Germinal center (tissue), 1 donor: ENCODE data around the gene RCOR1.
"Not testable (repeated sequence)": the region's sequence is repeated elsewhere in the genome, so short reads cannot be mapped to it uniquely, and the experiment has no call there.

Experiments used
- DNase-seq: peaks from one replicate; pipeline ENCODE4 v3.0.0; 2012; ENCODE audit warnings: mixed read lengths, low spot score

RCOR1 gene

DNA sequence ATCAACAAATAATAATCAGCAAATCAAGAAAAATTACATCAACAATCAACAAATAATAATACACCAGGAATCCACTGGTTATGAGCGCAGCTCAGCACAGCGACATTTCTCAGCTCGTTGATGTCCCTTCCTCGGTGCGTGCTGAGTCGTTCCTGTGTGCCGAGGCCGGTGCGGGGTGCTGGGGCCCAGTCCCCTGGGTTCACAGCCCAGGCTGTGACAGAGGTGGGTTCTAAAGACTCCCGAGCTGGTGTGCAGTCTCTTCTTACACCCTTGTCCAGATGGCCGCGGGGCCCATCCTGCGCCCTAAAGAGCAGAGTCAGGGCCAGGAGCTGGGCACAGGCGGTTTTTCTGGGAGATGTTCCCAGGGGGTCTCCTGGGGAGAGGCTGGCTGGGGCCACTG, 157.9 kb downstream of the RCOR1 start:
- DNase-seq: no peak

DNA sequence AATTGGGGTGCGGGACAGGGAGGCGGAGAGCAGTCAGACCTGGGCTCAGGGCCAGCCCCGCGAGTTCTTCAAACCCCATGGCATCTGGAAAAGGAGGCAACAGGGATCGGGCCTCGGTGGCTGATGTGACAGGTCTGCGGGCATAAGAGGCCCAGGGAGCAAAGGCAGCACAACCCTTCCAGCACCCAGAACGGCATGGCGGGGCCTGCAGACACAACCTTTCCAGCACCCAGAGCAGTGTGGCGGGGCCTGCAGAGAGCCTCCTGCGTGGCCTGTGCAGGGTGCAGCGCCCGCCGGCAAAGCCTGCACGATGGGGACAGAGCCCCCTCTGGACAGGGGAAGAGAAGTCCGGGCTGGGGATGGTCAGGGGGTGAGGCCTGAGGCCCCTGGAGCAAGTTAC, 158.6 kb downstream of the RCOR1 start:
- no peak for DNase-seq

DNA sequence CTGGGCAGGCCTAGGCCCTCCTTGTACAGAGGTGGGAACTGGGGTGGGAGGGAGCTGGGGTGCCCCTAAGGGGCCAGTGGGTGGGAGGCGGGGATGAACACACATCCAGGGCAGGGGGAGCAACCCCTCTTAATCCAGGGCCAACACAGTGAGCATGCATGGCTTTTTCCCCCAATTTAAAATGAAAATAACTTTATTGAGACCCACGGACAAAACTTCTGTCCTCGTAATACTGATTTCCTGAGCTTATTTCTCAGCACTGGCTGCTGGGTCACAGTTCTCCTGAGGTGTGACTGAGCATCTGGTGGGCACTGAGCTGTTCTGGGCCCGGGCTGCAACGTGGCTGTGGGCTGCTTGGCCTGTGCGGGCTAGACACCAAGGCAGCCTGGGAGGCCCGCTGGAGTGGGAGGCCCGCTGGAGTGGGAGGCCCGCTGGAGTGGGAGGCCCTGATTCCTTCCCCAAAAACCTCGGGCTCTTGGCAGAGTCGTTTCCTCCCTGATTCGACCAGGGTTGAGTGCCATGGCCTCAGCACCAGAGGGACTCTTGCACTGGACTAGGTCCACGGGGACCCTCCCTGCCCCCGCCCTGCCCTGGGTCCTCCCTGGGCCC, 159.9 kb downstream of the RCOR1 start:
- DNase-seq: no peak

DNA sequence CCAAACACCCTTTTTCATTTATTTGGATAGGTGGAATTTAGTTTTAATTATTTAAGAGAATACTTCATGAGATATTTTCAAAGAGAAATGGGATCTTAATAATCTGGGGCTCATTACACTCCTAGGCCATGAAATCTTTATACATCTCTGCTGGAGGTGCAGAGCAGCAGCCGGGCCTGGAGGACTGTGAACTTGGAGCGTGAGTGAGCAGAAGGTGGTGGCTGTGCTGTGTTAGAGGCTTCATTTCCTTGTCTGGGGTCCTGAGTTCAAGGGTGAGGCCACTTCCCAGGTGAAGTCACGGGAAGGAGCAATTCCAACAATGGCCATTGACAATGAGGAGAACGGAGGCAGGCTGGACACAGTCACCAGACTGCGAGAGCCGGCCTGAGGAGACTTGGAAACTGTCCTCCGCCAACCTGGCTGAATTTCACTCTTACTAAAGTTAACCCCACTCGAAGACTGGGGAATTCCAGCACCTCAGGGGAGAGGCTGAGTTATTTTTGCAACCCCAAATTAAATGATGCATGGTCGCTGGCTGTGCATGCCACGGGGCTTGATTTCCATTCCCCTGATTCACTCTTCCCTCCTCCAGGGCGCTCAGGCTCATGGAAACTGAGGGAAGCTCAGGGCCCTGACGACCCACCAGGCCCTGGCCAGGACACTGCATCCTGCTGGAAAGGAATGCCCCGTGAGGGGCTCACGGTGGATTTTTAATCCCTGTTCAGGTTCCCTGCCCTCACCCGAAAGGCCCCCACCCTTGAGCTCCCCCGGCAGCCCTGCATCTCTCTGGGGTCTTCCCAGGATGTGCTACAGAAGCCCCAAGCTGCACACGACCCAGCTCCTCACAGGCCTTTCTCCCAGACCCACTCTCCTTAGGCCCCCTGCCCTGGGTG, 162.2 kb downstream of the RCOR1 start:
- no peak for DNase-seq

DNA sequence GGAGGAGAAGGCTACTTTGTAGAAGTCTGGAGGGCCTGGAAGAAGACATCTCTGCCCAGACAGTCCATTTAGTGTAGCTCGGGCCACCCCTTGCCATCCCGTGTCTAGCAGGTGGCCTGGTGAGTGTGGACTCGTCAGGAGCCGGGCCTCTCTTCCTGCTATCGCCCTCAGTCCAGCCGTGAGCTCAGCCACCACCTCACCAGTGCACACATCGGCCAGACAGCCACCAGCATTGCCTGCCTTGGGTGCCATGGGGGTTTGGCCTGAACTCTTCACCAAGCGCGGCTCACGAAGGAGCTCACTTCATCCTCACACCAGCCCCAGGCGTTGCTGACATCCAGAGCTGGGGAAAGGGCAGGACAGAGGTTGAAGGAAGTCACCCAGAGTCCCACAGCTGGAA, 165.2 kb downstream of the RCOR1 start:
- no peak for DNase-seq

DNA sequence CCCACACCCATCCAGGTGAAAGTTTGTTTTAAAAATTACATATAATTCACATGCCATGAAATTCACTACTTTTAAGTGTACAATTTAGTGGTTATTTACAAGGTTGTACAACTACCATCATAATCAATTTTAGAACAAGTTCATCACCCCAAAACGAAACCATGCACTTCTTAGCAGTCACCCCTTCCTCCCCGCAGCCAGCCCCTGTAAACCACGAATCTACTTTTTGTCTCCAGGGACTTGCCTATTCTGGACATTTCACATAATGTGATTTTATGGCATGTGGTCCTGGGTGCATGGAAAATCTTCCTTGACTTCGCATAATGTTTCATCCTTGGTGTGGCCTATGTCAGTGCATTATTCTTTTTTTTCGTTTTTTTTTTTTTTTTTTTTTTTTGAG, 165.6 kb downstream of the RCOR1 start:
- DNase-seq: no peak

DNA sequence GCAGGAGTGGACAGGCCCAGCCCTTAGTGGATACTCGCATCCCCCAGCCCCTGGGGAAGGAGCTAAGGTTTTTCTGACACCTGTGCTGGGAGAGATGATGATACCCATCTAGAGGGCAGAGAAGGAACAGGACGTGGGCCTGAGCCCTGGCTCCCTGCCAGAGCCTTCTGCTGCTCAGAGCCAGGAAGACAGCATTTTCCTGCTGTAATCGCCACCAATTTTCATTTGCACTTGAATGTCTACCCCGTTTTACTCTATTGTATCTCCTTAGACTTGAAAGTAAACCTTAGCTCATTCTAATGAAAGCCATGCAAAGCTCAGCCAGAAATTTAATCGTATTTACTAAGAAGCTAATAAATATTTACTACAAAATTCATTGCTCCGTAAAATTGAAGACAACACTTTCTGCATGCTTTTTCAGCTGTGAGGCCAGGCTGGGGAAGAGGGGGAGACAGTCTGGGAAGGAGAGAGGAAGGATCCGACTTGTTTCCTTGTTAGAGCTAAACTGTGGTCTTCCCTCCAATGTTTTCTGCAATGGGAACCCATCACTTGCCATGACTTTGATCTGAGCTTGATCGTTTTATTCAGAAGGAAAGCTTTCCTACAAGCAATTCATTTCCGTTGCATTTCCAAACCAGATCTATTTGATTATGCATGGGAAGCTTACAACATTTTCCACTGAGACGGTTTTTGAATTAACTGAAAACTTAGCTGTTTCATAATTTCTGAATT, 167.2 kb downstream of the RCOR1 start:
- no peak for DNase-seq

DNA sequence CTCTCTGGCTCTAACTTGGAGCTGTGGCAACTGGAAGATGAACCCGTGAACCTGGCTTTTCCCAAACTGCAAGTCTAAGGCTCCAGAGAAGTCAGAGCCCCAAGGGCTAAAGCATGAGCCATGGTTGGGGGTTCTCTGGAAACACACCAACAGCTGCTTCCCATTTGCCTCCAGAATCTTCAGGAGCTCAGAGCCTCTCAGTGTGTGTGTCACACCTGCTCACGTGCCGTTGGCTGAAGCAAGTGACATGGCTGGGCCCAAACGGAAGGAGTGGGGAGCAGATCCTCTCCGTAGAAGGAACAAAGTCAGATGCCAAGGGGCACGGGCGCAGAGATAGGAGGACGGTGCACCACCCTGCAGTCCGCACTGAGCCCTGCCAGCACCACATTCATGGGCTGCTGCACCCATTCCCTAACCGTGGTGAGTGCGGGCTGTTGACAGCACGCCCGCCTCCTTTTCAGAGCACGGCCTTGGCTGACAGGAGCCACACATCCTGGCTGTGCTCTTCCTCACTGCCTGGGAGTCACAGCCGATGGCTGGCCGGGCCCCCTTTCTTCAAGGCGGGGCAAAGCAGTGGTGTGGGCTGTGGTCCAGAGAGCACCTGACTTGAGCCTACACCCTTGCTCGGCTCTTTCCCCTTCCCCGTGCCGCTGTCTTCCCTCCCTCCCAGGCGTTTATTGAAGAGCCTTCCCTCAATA, 168.2 kb downstream of the RCOR1 start:
- no peak for DNase-seq

DNA sequence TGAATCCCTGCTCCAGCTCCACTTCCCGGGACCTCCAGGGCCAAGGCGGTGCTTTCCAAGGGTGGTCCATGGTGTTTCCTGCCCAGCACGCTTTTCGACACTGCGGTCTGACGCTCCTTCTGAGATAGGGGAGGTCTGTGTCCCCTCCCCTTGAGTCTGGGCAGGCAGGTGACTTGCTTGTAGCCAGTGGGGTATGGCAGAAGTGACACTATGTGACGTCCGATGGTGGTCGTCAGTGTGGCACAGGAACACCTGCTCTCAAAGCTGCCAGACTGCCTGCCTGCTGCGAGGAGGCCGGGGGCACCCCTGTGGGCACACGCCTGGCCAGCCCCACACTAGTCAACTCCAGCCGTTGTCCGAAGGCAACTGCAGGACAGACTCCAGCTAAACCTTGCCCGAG, 168.8 kb downstream of the RCOR1 start:
- no peak for DNase-seq

DNA sequence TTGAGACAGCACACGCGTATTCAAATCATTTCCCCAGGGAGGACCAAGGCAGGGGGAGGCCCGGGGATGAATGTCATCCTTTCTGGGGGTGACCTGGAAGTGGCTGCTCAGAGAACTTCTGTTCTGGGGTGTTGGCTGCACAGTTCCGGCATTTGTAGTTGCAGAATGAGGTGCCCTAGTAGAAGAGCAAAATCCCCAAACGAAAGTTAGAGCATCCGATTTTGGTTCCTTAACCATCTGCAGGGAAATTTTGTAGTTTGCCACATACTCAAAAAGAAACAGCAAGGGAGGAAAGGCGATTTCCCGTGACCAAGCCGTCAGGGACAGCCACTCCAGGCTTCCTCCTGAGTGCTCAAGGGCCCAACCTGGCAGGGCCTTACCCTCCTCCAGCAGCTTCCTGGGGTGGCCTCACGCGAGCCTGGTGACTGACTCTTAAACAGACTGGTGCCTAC, 171.8 kb downstream of the RCOR1 start:
- no peak for DNase-seq

DNA sequence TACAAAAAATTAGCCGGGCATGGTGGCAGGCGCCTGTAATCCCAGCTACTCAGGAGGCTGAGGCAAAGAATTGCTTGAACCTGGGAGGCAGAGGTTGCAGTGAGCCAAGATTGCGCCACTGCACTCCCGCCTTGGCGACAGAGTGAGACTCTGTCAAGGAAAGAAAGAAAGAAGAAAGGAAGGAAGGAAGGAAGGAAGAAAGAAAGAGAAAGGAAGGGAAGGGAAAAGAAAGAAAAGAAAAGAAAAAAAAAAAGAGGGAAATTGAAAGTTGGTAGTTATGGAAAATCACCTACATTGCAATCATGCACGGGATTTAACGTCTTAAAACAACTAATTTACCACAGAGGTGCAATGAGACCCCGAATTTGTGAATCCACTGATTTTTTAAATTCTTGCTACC, 173.3 kb downstream of the RCOR1 start:
- DNase-seq: not testable (repeated sequence)

DNA sequence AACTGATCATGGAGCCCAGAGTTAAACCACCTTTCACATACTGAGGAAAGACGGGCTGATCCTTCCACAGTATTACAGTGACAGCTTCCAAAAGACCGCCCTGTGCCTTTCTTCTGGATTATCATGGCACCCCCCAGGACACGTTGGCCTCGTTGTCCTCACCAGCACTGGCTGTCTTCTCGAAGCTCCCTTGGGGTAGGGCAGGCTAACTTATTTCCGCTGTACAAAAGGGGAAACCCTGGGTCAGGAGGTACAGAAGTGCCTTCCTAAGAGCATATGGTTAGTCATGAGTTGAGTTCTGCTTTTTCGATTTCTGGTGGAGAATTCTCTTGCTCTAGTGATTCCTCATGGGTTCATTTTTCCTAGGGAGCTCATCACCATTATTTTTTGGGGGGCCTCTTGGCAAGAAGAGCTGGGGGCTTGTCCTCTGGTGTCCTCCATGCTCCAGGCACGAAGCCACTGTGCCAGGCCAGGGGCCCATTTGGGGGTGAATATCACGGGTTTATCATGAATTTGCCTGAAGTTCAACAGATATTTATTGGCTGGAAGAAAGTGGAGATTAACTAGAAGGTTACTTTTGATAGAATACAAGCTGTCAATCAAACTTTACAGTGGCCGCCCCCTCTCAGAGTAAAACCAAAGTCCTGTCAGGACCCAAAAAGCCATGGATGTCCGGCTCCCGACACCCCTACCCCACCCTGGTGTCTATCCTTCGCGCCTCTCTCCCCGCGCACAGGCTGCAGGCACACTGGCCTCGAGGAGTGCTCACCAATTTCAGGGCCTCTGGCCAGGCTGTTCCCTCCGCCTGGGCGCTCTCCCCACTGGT, 176.0 kb downstream of the RCOR1 start:
- peak; percentile 81 for DNase-seq

DNA sequence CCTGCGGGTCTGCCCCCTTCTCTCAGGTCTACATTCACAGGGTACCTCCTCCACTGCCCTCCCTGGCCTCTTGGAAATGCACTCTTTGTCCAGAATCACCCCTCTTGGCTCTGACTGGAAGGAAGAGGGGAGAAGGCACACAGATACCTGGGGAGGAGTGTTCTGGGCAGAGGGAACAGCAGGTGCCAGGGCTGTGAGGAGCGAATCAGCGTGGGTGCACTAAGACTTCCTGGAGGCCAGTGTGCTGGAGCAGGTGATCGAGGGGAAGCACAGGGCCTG, 176.5 kb downstream of the RCOR1 start:
- no peak for DNase-seq

DNA sequence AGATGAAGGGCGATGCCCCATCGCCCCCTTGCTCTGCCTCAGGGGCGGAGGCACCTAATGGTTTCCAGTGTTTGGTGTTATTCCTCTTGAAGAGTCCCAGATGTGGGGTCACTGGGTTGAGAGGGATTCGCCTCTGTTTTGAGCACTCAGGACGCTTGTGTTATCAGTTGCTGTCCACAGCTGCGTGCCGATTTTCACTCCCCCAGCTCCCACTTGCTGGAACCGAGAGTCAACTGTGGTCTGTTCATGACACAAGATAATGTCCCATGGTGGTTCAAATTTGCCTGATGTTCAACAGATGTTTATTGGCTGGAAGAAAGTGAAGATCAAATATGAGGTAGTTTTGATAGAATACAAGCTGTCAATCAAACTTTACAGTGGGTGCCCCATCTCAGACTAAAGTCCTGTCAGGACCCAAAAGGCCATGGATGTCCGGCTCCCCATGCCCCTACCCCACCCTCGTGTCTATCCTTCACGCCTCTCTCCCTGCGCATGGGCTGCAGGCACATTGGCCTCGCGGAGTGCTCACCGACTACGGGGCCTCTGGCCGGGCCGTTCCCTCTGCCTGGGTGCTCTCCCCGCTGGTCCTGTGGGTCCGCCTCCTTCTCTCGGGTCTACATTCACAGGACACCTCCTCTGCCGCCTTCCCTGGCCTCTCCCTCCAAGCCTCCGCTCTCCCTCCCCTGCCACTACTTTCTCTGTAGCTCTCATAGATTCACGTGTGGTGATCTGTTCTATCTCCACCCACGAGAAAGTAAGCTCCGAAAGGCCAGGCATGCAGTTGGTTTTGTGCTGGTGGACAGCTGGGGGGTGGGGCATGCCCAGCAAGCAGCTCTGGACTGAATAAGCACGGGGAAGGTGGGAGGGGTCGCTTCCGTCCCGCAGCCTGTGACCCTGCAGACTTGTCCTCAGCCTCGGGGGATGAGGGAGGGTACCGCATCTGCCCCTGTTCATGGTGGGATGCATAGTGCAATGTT, 178.0 kb downstream of the RCOR1 start:
- DNase-seq: no peak

DNA sequence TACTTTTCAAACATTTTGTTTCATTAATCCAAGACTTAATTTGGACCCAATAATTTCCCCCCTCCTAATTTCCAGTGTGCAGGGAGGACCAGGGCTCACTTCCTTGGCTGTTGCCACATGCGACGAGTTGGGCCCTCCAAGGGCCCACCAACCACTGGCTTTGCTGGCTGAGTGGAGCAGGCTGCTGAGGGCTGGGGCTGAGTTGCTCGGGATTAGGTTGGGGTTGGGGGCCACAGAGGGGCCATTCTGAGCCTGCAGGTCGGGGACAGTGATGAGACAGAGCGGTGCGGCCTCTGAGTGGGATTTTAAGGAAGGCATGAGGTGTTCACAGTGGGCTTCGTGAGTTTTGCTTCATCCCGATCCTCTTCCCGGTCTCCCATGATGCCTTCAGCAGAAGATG, 178.7 kb downstream of the RCOR1 start:
- DNase-seq: no peak

DNA sequence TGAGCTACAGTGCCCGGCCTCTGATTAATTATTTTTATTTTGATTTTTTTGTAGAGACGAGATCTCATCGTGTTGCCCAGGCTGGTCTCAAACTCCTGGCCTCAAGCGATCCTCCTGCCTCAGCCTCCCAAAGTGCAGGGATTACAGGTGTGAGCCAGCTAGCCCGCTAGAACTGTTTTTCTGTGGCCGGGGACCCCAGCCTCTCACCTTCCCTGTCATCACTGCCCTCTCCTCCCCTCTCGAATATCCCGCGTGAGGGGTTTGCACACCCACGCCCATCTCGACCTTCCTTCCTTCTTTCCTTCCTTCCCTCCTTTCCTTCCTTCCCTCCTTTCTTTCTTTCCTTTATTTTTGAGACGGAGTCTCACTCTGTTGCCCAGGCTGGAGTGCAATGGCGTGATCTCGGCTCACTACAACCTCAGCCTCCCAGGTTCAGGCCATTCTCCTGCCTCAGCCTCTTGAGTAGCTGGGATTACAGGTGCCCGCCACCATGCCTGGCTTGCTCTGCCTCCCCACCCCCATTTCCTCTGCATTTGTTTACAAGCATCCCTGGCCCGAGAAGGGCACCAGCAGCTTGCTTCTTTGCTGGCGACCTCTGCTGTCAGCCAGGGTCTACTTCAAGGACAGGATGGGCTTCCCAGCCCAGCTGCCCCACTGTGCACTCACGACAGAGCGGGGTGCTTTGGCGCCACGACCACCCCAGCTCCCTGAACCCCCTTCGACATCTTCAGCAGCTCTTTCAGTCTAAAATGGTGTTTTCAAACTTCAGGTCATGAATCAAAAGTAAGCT, 180.5 kb downstream of the RCOR1 start:
- DNase-seq: peak; percentile 62

DNA sequence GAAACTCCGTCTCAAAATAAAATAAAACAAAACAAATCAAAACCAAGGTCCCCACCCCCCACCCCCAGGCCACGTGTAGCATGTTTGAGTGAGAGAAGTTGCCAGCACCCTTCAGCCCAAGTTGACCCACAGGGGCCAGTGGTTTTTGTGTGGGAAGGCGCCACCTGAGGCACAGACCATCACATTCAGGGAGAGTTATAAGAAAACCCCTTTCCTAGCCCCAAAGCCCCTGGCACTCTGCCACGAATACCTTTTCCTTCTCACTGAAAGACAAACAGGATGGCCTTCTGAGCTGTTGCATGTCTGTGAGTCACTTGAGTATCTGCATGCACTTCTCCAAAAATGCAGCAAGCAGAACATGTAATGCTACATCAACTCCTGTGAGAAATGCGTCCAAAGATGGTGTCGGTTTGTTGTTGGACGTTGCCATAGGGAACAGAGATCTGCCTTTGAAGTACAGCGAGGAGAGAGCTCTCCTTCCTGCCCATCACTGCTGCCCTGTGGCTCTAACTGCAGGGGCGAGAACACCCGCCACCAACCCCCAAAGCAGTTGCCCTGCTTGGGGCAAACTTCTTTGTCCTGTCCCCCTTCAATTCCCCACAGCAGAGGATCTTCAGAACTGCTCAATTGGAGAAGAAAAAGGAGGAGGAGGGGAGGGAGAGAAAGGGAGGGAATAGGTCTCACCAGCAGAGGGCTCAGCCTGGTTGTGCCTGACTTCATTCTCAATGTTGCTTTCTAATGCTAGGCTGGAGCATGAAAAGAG, 182.1 kb downstream of the RCOR1 start:
- peak; percentile 76 for DNase-seq

DNA sequence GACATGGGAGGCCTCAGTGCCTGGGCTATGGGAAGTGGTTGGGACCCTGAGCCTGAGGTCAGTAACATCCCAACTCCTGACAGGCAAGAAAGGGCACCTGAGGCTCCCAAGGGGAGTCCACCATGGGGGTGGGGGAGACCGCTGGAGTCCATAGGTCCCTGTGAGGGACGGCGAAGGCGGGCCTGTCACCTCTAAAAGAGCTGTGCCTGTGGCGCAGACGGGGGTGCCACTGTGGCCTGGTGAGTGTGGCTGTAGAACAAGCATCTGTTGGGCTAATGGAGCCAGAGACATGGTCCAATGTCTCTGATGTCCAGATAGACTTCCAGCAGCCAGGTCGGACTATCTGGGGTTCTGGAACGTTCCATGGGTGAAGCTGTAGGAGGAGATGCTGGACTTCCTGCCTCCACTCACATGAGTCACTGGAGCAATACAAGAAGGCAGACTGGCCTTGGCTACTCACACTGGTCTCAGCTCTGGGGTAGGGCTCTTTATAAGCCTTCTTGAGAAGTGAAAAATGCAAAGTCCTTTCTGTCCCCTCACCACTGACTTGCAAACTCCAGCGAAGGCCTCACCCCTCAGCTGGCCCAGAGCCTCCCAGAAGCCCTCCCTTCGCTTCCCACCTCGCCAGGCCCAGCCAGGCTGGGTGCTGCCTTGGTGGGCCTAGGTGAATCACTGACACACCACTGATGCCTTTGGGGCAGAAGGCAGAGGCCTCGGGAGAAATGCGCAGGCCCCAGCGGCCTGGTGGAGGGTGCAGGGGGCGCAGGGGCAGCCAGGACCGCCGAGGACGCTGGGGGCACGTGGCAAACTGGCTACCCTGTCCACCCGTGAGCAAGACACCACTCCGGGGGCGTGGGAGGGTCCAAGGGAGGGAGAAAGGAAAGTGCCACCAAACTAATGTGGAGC, 183.7 kb downstream of the RCOR1 start:
- DNase-seq: no peak
